Central memory CD8-positive, alpha-beta T cell (primary cell): ENCODE results near the gene GRM5.

Experiments
- ATAC-seq: fragments of 150-1000 bp; cut with Tn5 transposase; replicated peaks from 2 replicates; pipeline ENCODE4 v1.10.0; 2022; ENCODE audit warnings: mild to moderate bottlenecking, moderate FRiP score, moderate number of reproducible peaks; ENCODE audit not compliant: poor library complexity, severe bottlenecking; ENCODE audit errors: extremely low read depth
- DNase-seq, 2 donors: peaks; one replicate each; pipeline ENCODE4 v3.0.0; 2021; ENCODE audit warnings: low spot score in 2 of 2
- H3K27ac Mint-ChIP-seq: one replicate; pipeline ENCODE4 v1.8.0; 2022; ENCODE audit warnings: low read depth, mild to moderate bottlenecking, moderate library complexity, mixed read lengths
- H3K27me3 Mint-ChIP-seq: one replicate; pipeline ENCODE4 v1.8.0; 2022; ENCODE audit warnings: mixed read lengths
- H3K36me3 Mint-ChIP-seq: one replicate; pipeline ENCODE4 v1.8.0; 2022; ENCODE audit warnings: mild to moderate bottlenecking, moderate library complexity, mixed read lengths; ENCODE audit not compliant: insufficient read depth
- H3K4me1 Mint-ChIP-seq: one replicate; pipeline ENCODE4 v1.8.0; 2022; ENCODE audit warnings: mixed read lengths
- H3K4me3 Mint-ChIP-seq: one replicate; pipeline ENCODE4 v1.8.0; 2022; ENCODE audit warnings: mild to moderate bottlenecking, moderate library complexity, mixed read lengths
- H3K9me3 Mint-ChIP-seq: one replicate; pipeline ENCODE4 v1.8.0; 2022; ENCODE audit warnings: mixed read lengths

The GRM5 gene

DNA sequence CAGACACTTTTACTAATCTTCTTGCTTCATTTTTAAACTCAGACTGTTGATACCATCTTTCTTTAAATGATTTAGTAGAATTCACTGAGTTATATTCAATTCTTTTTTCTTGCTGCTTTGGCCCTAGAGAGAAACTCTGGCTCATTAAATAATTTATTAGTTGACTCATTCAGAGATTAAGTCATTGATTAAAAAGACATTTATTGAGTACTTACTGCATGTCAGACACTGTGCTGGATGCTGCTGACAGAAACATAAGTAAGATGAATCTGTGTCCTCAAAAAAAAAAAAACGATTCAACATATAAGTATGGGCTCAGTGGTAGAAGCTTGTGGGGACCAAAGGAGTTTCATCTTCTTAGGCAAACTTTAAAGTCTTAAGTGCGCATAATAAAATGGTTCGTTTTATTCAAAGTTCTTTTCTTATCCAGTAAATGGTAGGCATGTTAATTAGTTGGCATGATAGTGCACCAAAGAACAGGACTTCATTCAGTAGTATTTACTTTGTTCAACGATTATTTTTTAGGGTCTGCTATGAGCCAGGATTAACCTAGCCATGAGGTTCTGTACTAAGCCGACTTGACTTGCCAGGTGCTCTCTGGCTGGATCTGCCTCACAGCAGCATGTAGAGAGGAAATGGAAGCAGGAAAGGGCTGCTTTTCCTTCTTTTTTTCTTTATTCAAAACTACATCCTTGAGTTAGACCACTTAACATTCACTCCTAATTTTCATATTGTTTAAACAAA, 447.3 kb downstream of the GRM5 start:
- peaks cover 16% of the 10 kb centered on the region for H3K27me3 Mint-ChIP-seq
- H3K36me3 Mint-ChIP-seq = no peaks in the 10 kb centered on the region
- no peak overlapping the region for H3K27ac Mint-ChIP-seq
- no peaks in the 10 kb centered on the region for H3K9me3 Mint-ChIP-seq
- no peak for DNase-seq
- H3K4me3 Mint-ChIP-seq = no peak overlapping the region
- ATAC-seq = no peak
- no peaks in the 10 kb centered on the region for H3K4me1 Mint-ChIP-seq

DNA sequence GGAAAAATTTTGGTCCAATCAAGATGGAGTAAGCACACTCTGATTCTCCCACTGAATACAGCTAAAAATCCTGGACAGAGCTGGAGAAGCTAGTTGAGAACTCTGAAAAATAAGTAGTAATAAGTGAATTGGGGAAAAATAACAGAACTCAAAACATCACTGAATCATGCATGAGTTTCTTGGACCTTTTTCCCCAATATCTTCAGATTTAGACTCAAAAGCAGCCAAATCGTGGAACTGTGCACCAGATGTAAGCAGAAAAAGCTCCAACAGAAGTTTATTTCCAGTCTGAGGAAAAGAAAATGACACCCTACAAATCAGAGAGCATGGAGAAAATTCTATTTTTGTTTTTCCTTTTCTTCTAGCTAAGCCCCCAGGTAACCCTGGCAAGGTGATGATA, 448.6 kb downstream of the GRM5 start:
- ATAC-seq = no peak
- peaks cover 16% of the 10 kb centered on the region for H3K27me3 Mint-ChIP-seq
- H3K27ac Mint-ChIP-seq = no peak overlapping the region
- H3K4me1 Mint-ChIP-seq = no peaks in the 10 kb centered on the region
- no peaks in the 10 kb centered on the region for H3K9me3 Mint-ChIP-seq
- no peaks in the 10 kb centered on the region for H3K36me3 Mint-ChIP-seq
- H3K4me3 Mint-ChIP-seq = no peak overlapping the region
- DNase-seq = no peak

DNA sequence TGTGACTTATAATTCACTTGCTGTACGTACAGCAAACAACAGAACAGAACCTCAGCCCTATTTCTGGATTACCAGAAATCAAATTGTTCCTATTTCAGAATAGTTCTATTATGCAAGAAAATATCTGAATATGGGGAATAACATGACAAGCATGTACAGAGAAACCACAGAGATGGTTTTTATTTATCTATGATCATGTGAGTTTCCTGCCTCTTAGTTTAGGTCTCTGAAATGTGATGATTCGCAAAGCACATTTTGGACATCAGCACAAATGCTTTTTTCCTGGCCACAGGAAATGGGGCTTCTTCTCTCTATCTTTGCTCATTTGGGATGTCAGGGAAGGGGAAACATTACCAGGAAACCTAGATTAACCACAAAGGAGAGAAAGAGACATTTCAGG, 461.5 kb downstream of the GRM5 start:
- H3K4me3 Mint-ChIP-seq = no peak overlapping the region
- no peak for DNase-seq
- no peaks in the 10 kb centered on the region for H3K36me3 Mint-ChIP-seq
- peaks cover 5% of the 10 kb centered on the region for H3K9me3 Mint-ChIP-seq
- no peak for ATAC-seq
- no peaks in the 10 kb centered on the region for H3K4me1 Mint-ChIP-seq
- H3K27me3 Mint-ChIP-seq = no peaks in the 10 kb centered on the region
- no peak overlapping the region for H3K27ac Mint-ChIP-seq

DNA sequence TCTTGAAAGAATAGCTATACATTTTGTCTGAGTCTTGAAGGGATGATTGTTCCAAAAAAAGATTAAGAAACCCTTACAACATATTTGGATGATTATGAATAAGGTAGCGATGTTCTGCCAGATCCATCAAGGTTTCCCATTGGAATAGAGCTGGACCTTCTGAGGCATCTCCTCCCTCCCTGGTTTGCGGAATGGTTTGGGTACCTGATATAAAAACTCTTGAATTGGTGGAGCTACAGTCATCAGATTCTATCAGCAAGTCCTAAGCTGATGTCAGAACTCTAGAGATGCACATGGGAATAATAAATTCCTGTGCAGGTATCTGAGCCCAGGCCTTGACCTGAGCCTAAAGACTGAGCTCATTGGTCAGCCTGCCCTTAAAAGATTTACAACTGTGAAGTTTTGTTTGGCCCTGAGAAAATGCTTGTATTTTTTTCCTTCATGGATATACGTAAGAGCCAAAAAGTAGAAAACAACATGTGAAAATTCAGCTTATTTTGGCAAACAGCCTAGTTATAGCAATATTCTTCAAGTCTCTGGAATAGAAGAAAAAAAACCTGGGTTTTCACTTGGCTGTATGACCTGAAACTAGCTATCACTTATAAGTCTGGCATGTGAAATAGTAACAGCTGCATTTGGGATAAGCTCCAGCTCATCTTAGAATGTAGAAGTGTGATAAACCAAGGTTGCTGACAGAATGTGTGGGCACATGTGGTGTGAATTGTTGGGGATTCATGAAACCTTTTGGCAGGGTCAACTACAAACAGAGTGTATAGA, 462.5 kb downstream of the GRM5 start:
- H3K9me3 Mint-ChIP-seq = no peaks in the 10 kb centered on the region
- no peaks in the 10 kb centered on the region for H3K36me3 Mint-ChIP-seq
- H3K27me3 Mint-ChIP-seq = no peaks in the 10 kb centered on the region
- no peaks in the 10 kb centered on the region for H3K4me1 Mint-ChIP-seq
- DNase-seq = no peak
- ATAC-seq = no peak
- no peak overlapping the region for H3K27ac Mint-ChIP-seq
- no peak overlapping the region for H3K4me3 Mint-ChIP-seq

DNA sequence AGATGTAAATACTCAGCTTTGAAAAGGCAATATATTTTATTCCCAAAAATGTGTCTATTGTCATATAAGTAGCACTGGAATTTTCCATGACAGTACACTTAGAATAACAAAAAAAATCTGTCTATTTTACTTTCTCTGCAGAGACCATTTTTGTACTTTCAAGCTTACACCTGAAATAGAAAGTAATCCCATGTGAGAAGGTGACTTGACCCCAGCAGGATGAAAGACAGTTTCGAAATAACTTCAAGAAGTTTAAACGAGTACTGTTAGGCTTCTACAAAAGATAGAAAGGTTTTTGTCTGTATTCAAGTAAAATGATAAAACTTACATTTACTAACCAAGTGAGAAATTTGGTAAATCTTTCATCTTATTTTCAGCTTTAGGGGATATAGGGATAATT, 468.4 kb downstream of the GRM5 start:
- H3K36me3 Mint-ChIP-seq = no peaks in the 10 kb centered on the region

DNA sequence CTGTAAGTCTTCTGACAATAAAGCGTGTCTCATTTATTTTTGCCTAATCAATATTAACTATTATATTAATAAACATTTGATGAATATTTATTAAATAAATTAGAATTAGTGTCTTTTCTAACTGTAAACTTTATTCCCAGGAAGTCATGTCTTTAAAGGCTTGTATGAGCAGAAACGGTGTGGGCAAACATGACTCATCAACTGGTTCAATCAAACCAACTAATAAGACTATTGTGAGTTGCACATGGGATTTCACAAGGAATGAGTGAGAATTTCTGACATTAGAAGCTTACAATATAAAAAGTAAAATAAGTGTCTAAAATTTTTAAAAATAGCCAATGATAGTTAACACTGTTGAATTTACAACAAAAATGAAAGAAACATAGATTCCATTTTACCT, 469.0 kb downstream of the GRM5 start:
- Mint-ChIP-seq H3K27me3 (no peaks in the 10 kb centered on the region), H3K9me3 (no peaks in the 10 kb centered on the region), H3K4me1 (no peaks in the 10 kb centered on the region), H3K4me3 (no peak overlapping the region), H3K27ac (no peak overlapping the region), H3K36me3 (no peaks in the 10 kb centered on the region)
- DNase-seq (no peak), ATAC-seq (no peak)

More for the DNA sequence above, 468.4 kb downstream of the GRM5 start:
- DNase-seq (no peak), ATAC-seq (no peak)
- H3K4me3 Mint-ChIP-seq = no peak overlapping the region
- no peak overlapping the region for H3K27ac Mint-ChIP-seq
- H3K4me1 Mint-ChIP-seq = no peaks in the 10 kb centered on the region
- H3K27me3 Mint-ChIP-seq = no peaks in the 10 kb centered on the region
- no peaks in the 10 kb centered on the region for H3K9me3 Mint-ChIP-seq

DNA sequence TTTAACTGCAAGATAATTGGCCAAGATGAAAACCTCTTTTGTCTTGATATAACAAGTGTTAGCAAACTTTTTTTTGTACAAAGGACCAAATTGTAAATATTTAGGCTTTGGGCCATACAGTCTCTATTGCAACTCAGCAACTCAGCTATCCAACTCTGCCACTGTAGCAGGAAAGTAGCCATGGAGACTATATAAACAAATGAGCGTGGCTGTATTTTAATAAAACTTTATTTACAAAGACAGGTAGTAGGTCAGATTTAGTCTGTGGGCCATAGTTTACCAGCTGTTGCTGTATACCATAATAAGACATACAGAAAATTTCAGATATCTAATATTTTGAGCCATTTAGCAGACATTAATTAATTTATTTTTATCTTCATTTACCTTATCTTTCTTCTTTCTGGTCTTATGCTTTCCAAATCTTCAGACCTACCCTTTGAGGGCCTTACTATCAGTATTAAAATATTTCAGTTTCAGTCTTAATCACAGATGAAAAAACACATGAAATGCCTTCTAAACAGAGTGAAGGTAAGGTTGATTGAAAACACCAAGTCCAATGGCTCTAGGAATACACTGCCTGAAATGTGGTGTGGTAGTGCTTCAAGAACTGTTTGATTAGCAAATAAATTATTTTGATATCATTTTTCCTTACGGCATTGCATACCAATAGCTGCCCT, 471.4 kb downstream of the GRM5 start:
- no peak for DNase-seq
- H3K27ac Mint-ChIP-seq = no peak overlapping the region
- no peaks in the 10 kb centered on the region for H3K36me3 Mint-ChIP-seq
- no peak for ATAC-seq
- no peak overlapping the region for H3K4me3 Mint-ChIP-seq
- H3K27me3 Mint-ChIP-seq = no peaks in the 10 kb centered on the region
- H3K4me1 Mint-ChIP-seq = no peaks in the 10 kb centered on the region
- no peaks in the 10 kb centered on the region for H3K9me3 Mint-ChIP-seq

DNA sequence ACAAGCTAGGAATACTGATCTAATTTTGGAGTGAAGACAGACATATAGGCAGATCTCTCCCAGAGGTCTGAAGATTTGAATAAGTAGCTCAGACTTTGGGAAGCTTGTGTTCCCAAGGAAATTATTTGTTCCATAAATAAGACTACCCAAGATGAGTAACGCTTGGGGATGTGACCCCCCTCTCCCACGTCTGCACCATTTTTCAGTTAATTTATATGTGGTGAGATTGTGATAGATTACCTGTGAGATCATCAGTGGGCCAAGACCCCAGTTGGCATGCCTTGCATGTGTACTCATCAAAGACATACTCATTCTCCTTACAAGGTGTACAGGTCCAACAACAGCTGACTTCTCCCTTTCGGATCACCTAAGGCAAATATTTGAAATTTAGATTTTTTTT, 475.4 kb downstream of the GRM5 start:
- Mint-ChIP-seq H3K4me1 (no peaks in the 10 kb centered on the region), H3K9me3 (no peaks in the 10 kb centered on the region), H3K27ac (no peak overlapping the region), H3K36me3 (no peaks in the 10 kb centered on the region), H3K4me3 (no peak overlapping the region), H3K27me3 (no peaks in the 10 kb centered on the region)
- DNase-seq = no peak
- ATAC-seq = no peak

DNA sequence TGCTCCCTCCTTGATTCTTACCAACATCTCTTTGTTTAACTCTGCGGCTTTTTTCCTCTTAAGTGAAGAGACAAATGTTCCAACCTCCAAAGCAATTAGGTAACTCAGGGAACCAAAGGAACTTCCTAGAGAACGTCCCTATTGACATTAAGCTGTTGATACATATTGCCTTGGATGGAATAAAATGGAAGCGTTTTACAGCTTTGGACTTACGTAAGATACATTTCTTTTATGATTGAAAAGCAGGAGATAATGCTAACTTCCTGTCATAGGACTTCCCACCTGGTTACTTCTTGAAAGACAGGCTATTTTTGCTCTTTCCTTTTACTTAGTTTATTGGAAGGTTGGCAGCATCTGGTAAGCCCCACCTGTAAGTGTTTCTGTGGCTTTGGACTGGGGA, 482.5 kb downstream of the GRM5 start:
- Mint-ChIP-seq H3K4me3 (no peak overlapping the region), H3K27ac (no peak overlapping the region), H3K27me3 (peaks cover 15% of the 10 kb centered on the region), H3K4me1 (no peaks in the 10 kb centered on the region), H3K36me3 (no peaks in the 10 kb centered on the region), H3K9me3 (no peaks in the 10 kb centered on the region)
- no peak for ATAC-seq
- DNase-seq = no peak

DNA sequence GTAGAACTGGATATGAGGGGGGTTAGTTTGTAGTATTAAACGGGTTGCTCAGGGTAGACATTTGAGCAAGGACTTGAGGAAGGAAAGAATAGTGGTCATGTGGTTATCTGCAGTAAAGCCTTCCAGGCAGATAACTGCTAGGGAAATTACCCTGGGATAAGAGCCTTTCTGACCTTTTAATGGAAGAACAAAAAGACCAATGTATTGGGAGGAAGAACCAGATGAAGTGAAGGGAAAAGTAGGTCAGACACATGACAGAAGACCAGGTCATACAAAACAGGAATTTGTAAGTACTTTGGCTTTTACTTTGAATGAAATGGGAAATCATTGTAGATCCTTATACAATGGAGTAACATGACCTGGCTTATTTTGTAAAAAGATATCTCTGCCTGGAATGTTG, 486.3 kb downstream of the GRM5 start:
- no peaks in the 10 kb centered on the region for H3K9me3 Mint-ChIP-seq
- peaks cover 39% of the 10 kb centered on the region for H3K27me3 Mint-ChIP-seq
- no peak overlapping the region for H3K4me3 Mint-ChIP-seq
- ATAC-seq (no peak), DNase-seq (no peak)
- H3K27ac Mint-ChIP-seq = no peak overlapping the region
- no peaks in the 10 kb centered on the region for H3K4me1 Mint-ChIP-seq
- no peaks in the 10 kb centered on the region for H3K36me3 Mint-ChIP-seq

DNA sequence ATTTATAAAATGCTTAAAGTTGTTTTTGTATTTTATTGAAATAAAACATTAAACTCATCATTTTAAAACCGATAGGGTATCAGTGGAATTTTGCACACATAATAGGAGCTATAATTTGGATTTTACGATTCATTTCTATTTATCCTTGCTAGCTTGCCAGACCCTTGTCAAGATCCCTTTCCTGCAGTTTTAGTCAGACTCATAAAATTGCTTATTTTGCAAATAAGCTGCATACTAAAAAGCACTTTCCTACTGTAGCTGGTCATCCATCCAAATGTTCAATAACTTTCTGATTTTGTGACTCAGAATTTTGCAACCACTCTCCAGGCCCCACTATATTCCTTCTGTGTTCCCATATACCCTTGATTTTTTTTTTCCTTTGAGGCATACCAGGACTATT, 489.0 kb downstream of the GRM5 start:
- no peaks in the 10 kb centered on the region for H3K4me1 Mint-ChIP-seq
- ATAC-seq (no peak), DNase-seq (no peak)
- H3K4me3 Mint-ChIP-seq = no peak overlapping the region
- H3K27ac Mint-ChIP-seq = no peak overlapping the region
- peaks cover 50% of the 10 kb centered on the region for H3K27me3 Mint-ChIP-seq
- H3K9me3 Mint-ChIP-seq = no peaks in the 10 kb centered on the region
- no peaks in the 10 kb centered on the region for H3K36me3 Mint-ChIP-seq

DNA sequence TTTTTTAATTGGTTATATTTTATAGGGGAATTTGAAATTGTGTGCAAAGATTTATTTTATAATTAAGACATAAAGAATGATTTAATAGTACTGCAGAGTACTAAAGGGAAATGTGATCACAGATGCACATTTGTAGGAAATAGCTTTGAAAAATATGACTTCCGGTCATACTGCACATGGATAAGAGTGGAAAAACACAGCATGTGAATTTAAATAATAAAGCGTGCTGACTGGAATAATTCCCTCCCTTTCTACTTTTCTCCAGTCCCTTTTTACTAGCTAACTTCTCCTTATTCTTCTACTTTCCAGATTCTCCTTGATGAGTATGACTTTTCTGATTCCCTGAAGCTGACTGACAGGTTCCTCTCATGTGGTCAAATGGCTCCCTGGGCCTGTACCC, 489.9 kb downstream of the GRM5 start:
- no peaks in the 10 kb centered on the region for H3K4me1 Mint-ChIP-seq
- no peaks in the 10 kb centered on the region for H3K36me3 Mint-ChIP-seq
- no peaks in the 10 kb centered on the region for H3K9me3 Mint-ChIP-seq
- H3K27me3 Mint-ChIP-seq = peaks cover 50% of the 10 kb centered on the region
- H3K27ac Mint-ChIP-seq = no peak overlapping the region
- ATAC-seq (no peak), DNase-seq (no peak)
- H3K4me3 Mint-ChIP-seq = no peak overlapping the region

DNA sequence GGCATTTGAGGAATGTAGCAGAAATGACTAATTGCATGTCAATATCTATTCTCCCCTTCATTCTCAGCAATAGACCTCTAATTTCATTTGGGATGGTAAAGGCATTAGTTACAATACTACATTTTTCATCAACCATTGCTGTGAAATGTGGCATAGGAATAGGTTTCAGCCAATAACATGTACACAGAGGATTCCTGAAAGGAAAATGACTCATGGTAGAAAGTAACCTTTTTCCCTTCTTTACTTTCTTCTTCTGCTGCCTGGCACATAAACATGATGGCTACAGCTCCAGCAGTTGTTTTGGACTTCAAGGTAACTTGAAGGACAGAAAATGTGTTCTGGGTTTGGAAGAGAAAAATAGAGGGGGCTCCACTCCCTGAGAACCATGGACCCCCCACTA, 496.4 kb downstream of the GRM5 start:
- no peak overlapping the region for H3K27ac Mint-ChIP-seq
- DNase-seq (no peak), ATAC-seq (no peak)
- H3K27me3 Mint-ChIP-seq = peaks cover 11% of the 10 kb centered on the region
- H3K4me3 Mint-ChIP-seq = no peak overlapping the region
- no peaks in the 10 kb centered on the region for H3K4me1 Mint-ChIP-seq
- no peaks in the 10 kb centered on the region for H3K9me3 Mint-ChIP-seq
- H3K36me3 Mint-ChIP-seq = no peaks in the 10 kb centered on the region
